Kidney tubule cell (primary cell): ENCODE measurements around the gene EPHB3.

ENCODE experiments used
- DNase-seq: peaks from one replicate; pipeline ENCODE4 v3.0.0-alpha.2; 2018; ENCODE audit warnings: low spot score

The EPHB3 gene

DNA sequence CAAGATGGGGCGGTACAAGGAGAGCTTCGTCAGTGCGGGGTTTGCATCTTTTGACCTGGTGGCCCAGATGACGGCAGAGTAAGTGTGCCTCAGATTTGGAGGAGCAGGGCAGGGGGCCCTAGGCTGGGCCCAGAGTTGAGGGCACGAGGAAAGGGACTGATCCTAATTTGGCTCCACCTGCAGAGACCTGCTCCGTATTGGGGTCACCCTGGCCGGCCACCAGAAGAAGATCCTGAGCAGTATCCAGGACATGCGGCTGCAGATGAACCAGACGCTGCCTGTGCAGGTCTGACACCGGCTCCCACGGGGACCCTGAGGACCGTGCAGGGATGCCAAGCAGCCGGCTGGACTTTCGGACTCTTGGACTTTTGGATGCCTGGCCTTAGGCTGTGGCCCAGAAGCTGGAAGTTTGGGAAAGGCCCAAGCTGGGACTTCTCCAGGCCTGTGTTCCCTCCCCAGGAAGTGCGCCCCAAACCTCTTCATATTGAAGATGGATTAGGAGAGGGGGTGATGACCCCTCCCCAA, 19.8 kb downstream of the EPHB3 start:
- no peak for DNase-seq

DNA sequence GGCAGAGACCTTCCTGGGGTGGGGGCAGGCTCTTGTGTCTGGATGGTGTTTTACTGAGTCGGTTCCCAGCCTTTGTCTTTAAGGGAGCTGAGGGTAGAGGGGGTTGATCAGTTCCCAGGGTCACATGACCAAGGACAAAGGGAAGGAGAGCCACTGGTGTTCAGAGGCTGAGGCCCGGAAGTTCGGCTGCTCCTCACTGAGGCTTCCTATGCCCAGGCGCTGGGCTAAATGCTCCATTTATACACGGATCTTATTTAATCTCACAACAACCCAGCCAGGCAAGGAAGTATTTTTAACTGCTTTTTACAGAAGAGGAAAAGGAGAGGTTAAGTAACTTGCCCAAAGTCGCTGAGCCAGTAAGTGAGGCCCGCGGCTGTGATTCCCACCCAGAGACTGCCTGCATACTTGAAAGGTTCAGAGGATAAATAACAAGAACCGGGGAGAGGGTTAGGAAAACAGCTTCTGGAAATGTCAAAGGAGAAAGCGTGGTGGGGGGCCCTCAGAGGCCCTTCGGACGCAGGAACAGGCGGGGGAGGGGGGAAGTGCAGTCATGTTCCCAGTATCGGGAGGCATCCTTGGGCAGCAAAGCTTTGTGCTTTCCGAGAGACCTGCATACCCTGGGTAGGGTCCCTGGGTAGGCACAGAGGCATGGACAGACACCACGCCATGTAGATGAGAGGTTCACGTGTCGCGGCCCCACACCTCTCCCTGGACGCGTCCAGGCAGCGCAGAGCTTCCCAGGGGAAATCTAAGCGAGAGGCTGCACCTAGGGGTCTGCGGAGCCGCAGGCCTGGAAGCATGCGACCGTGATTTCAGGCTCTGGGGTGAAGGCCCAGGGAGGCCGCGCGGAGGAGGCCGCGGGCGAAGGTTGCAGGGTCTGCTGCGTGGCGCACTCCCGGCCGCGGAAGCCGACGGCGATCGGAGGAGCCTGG, 21.3 kb downstream of the EPHB3 start:
- peak; percentile 76 for DNase-seq

DNA sequence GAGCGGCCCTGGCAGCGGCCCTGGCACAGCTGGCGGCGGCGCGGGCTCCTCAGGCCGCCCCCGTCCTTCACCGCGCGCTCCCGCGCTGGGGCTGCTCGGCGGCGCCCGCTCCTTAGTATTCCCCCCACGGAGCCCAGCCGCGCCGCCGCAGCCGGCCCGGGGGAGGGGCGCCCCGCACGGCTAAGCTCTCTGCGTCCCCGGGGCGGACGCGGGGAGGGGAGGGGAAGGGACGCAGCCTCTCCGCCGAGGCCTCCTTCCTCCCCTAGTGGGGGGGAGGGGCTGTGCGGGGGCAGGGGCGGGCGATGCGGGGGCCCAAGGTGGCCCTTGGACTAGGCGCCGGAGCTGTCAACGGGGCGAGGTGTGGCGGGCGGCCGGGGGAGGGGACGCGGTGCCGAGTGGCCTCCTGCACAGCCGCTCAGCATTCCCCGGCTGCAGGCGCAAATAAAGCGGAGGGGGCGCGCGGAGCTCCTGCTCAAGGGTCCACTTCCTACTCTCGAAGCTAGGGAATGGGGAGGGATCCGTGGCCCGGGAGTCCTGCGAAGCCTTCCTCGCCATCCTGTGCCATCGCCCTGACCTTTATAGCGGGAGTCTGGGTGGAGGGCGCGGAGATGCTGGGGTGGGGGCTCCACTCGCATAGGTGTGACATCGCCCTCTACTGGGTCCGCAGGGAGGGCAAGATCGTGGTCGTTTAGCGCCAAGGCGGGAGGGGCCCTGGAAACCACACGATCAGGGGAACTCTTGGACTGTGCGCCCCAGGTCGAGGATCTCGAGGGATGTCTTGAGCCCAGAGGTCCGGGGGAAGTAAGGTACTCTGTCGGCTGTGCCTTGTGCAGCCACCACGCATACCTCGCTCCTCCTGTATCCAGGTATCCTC, 22.2 kb downstream of the EPHB3 start:
- DNase-seq = no peak

DNA sequence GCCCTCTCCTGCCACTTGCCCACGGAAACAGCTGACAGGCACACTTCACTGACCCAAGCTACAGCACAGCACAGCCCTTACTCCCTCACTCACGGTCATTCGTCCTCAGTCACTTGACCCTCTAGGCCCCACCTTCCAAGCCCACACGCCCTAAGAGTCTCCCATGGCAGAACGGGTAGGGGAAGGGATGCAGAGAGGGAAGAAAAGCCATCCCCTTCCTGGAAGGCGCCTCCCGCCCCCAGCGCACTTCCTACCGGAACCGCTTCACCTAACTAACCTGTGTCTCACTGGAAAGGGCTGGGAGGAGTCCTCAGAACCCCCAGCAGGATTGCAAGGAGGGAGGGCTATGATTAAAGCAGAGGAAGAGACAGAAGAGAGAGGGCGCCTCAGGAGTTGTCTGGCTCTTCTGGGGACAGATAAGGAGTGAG, 22.9 kb downstream of the EPHB3 start:
- peak; percentile 49 for DNase-seq

DNA sequence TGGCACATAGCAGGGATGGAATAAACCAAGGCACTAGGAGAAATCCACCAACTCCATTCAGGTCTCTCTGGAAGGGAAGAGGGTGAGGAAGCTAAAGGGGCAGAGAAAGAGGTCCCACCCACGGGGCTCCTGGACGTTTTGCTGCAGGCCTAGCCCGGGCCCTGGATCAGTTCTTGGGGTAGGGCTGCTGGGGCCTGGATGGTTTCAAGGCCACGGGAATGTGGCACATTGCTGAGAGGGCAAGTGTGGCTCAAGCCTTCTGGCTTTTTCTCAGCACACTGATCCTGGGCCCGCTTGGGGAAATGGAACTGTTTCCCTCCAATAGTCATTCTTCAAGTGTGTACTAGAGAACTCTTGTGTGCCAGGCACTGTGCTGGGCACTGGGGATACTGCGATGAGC, 24.0 kb downstream of the EPHB3 start:
- DNase-seq = no peak

DNA sequence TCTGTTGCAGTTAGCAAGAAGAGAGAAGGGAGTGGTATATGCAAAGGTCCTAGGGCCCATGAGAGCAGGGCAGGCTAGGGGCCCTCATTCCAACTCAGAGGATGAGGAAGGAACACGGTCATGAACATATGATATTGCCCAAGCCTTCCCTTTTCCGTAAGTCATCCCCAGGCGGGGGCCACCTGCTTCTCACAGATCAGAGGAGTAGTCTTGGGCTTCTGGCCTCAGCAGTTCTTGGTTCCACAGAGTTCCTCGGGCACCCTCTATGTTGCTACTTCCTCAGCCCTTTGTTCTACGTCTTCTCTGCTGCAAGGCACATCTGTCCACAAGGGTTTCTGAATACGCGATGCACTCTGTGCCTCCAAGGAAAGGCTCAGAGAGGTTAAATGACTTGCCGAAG, 25.3 kb downstream of the EPHB3 start:
- DNase-seq = no peak

DNA sequence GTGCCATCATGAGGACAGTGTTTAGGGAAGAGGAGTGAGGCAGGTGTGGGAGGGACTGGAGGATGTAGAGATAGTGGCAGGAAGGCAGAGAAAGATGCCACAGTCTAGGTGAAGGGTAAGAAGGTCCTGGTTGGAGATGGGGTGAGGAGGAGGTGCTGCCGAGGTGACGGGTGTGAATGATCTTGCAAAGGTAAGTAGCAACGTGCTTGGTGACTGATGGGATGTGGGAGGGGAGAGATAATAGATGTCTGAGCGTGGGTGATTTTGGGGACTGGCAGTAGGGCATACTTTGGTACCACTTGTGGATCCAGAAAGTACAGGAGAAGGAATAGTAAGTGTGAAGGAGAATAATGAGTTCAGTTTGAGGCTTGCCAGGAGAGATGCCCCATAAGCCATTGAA, 27.2 kb downstream of the EPHB3 start:
- no peak for DNase-seq

DNA sequence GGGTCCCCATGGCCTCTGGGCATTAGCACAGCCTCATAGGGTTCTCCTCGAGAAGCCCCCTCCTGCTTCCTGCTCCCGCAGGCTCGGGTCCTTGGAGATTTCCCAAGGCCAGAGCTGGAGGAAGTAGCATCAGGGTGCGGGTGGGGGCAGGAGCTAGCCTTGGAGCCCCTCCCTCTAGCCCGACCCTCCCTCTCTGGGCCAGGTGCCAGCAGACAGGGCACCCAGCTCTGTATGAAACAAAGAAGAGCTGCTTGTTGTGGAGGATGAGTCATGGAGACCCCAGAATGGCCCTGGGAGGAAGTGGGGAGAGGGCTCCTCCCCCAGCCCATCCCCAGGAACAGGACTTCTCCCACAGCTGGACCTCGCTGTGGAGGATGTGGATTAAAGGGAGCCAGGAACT, 29.2 kb downstream of the EPHB3 start:
- DNase-seq = no peak

DNA sequence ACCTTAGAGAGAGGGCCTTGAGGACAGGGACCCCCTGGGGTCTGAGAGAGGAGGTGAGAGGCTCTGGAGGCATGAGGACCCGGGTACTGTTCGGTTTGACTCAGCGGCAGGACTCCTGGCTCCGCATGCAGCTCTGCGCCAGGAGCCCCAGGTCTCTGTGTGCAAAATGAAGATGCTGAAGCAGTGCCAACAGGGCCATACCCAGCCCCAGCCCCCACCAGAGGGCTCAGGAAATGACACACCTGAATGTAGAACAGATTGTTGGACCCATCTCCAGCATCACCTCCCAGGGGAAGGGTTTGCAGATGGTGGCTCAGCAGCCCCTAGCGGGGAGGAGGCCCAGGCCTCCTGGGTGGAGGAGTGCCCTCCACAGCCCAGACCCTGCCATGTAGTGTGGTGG, 30.2 kb downstream of the EPHB3 start:
- no peak for DNase-seq

DNA sequence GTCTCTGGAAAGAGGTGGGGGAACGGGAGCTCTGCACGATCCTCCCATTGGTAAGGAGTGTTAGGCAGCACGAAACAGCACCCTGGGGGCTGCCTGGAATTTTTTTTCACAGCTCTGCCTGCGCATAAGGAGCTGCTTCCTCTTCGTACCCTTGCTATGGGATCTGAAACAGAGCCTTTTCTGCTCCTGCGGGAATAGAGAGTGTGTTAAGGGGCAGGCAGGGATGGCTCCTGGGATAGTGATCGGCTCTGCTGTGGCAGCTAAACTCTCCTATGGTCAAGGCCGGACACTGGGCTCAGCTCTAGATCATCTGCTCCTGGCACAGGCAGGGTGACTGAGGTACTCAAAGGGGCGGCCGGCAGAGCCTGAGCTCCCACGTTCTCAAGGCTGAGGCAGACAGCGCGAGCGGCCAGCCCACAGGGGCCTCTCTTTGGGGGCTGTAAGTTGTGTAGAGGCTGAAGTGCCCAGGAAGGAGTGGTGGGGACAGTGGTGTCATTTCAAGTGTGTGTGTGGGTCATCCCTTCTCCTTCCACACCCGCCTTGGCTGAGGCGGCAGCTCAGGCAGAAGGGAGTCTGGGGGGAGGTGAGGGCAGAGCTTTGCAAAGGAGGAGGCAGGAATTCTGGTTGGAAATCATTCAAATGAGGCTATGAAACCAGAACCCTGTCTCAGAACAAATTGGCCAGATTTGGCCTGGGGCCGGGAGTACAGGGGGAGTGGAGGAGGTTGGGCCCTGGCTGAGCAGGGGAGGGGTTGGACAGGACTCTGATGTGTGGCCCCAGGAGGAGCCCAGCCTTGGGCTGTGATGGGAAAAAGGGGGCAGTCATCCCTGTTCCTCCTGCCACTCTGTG, 31.0 kb downstream of the EPHB3 start:
- no peak for DNase-seq

DNA sequence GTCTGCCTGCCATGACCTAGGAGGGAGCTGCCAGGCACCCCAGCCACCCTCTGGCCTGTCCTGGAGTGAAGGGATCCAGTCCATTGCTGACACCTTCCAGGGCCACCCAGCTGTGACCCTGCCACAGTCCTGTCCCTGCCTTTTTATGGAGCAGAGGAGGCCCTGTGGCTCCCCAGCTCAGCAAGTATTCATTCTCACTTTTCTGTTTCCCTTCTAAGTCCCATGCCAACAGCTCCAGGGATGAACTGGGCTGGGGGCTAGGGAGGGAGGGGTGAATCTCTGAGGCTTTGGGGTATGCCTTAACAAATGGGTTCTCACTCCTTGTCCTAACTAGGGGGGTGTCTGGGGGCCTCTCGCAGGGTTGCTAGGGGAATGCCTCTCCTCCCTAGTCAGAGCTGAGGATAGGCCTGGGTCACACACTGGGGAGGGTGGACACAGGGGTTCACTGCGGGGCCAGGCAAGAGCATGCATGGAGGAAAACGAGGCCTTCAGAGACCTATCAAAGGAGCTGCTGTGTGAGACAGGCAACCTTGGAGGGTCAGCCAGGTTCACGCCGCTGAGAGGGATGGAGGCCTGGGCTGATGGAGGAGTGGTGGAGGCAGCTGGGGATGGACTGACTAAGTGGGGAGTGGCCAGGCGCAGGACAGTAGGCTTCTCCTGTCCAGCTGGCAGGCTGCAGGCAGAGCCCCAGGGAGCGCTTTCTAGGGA, 31.8 kb downstream of the EPHB3 start:
- DNase-seq = no peak

DNA sequence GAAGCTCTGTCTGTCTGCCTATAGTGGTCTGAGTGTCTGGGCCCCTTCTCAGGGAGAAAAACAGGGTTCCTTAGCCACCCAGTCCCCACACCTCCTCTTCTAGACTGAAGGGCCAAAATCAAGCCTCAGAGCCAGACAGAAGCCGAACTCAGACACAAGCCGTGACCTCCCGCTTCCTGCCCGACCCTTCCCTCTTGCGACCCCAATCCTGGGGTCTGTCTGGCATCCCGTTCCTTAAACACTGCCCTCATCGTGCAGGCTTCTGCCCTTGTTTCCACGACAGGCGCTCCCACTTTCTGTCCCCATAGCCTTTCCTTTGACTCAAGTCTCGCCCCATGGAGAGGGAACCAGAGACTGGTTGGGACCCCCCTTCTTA, 32.3 kb downstream of the EPHB3 start:
- no peak for DNase-seq

DNA sequence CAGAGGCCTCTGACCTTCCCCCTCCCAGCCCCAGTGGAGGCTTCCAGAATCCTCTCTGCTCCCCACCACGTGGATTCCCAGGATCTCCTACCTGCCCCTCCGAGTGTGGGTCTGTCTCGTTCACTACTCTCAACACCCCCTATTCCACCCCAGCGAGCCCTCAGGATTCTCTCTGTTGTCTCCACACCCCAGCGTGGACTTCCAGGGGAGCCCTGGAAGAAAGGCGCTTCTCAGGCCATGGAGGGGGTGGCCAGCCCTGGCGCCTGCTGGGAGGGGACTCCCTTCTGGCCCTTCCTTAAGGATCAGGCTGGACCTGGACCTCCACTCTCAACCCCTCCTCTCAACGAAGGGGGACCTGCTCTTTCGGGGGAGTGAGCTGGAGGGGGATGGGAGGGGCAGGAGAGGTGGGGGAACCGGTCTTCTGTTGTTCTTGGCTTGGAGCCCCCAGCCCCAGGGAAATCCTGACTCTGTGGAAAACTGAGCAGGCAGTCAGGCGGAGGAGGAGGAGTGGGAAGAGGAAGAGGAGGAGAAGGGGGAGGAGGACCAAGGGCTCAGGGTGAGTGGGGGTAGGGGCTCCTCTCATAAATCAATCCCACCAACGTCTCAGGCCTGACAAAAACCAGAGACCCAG, 32.9 kb downstream of the EPHB3 start:
- no peak for DNase-seq

DNA sequence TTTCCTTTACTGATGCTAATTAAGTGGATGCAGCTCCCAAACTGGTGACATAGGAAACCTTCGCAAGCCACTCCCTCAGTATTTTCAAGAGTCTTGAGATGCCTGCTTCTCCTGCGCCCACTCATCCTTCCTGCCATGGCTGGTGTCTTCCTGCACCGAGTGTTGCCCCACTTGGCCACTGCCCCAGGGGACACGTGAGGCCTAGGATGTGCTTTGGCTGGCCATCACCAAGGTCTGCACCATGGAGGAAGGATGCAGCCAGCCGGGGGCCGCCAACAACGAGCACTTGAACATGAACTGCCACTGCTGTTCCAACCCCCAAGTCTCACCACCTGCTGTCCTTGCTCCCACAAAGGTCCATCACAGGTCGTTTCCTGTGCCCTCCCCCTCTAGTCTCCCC, 34.1 kb downstream of the EPHB3 start:
- no peak for DNase-seq

DNA sequence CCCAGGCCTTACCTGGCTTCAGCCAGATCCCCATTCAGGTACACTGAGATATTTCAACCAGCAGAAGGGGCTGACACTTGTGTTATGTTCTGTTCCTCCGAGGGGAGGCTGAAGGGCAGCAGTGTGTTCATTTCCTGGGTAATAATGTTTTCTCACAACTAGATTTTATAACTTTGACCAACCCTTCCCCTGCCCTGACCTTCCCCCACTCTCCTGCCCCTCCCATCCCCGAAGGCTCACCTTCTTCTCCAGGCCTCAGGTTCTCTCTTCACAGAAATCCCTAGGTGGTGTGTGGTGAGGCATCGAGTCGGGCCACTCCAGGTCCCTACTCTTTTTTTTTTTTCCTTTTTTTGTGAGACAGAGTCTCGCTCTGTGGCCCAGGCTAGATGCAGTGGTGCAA, 34.6 kb downstream of the EPHB3 start:
- DNase-seq = no peak

DNA sequence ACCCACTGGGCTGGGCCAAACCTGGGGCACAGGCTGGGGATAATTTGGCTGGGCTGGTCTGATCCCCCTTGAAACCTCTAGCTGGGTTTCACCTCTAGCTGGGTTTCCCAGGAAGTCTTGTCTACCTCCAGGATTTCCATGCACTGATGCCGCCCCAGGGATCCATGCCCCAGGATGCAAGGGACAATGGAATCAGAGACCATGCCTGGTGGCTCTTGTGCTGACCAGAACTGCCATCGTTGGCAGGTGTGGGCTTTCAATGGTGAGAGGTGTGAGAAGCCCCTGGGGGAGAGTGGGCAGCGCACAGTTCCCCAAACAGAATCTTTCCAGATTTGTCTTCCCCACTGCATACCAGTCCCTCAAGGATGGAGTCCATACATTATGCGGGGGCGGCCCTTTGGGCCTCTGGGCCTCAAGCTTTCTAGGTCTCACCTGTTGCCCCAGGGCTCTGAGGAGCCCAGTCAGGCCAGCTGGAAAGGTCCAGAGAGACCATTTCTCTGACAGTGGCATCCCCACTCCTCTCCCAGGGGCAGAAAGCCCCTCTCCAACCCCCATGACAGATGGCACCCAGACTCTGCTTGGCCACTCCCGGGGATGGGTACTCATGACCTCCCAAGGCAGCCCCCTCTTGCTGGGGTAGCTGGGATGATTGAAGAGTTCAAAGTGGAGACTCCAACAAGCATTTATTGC, 35.4 kb downstream of the EPHB3 start:
- DNase-seq = no peak

DNA sequence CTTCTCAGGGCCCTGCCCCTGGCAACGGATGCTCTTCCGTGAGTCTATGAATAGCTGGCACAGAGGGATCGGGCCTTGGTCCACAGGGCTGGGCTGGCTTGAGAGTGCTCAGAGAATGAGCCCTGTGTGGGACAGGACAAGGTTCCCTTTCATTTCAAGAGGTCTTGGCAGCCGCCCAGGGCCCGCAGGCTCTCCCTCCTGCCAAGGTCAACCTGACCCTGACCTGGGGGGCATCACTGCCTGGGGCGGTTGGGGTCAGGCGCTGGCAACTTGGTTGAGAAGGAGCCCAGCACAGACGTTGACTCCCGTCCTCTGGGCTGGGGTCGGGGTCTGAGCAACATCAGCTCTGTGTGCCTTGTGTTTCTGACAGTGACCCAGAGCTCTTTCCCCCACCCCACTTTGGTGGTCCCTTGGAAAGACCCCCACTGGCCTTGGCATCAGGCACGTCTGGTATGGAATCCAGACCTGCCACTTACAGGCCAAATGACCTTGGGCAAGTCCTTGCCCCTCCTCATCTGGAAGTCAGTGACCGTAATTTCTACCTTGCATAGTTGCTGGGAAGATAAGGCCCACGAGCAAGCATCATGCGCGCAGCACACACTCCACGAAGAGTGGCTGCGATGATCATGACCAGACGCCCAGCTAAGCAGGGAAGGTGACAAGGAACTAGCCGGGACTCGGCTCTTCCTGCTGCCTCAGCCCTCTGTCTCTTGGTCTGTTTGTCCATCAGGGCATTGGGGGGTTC, 36.4 kb downstream of the EPHB3 start:
- DNase-seq = no peak

DNA sequence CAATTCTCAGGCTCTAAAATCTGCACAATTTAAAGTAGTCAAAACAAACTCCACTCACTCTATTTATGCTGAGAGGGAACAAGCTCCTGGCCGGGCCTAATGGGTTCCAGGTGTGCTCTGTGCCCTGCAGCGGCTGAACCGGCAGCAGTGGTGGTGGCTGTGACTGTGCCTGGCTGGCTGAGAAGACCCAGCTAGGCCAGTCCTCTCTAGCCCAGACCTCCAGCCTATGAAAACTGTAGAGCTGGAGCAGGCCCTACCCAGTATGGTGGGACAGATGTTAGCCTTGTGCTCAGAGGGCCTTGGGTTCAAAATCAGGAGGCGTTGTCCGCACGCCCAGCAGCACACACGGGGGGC, 37.0 kb downstream of the EPHB3 start:
- no peak for DNase-seq

DNA sequence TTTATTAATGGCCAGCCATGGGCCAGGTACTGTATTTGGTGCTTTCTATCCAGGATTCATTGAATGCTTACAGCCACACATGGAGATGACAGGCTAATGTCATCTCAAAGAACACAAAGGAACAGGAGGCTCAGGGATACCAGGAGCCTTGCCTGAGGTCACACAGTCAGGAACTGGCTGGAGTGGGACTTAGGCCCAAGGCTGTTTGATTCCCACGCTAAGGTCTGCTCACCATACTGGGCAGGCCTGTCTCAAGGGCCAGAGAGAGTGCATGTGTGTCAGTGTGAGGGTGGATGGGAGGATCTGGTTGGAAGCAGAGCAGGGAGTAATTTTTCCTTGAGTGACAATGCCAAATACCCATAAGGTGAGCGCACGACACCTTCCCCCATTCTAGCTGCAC, 37.6 kb downstream of the EPHB3 start:
- no peak for DNase-seq
